IMR-90 (cell line): ENCODE data around the gene OTP. TPM values are rescaled to one million over a fixed set of nuclear protein-coding genes. Genes with fewer than 3 reads are reported as not detected.

Experiments
- ATAC-seq: fragments of 200-7000 bp; cut with Tn5 transposase; 2 replicates; pipeline ENCODE4 v1.9.1; 2020; ENCODE audit warnings: low read depth, mild to moderate bottlenecking, moderate library complexity
- BruUV-seq: library from RNA; stranded (reverse); fragments of 400-500 nt; replicated peaks from 2 replicates; lab custom pipeline; 2021; lab: Mats Ljungman, UMichigan
- CTCF ChIA-PET: fragments of 300-600 bp; formaldehyde crosslinking; extraction: SDS; loops from one replicate; lab custom pipeline; 2021; ENCODE audit warnings: antibody characterized with exemption; lab: Yijun Ruan, JAX
- POLR2A ChIA-PET: fragments of 300-600 bp; sonication (Branson Sonifier 250); formaldehyde crosslinking; loops from one replicate; lab custom pipeline; 2022; ENCODE audit warnings: antibody characterized with exemption; ENCODE audit not compliant: unreplicated experiment; lab: Charles Lee
- DNase-seq: peaks from one replicate; pipeline ENCODE4 v3.0.0; 2013
- H2AFZ ChIP-seq: replicated peaks from 2 replicates; pipeline ENCODE3; 2013; ENCODE audit warnings: low read length, mild to moderate bottlenecking; ENCODE audit not compliant: poor library complexity
- H2AK5ac ChIP-seq: 2 replicates; pipeline ENCODE4 v1.6.1; 2013; ENCODE audit warnings: low read depth, low read length, inconsistent platforms
- H2AK9ac ChIP-seq: replicated peaks from 2 replicates; pipeline ENCODE3; 2013; ENCODE audit warnings: mild to moderate bottlenecking, low read depth, low read length, moderate library complexity; ENCODE audit not compliant: poor library complexity
- H2BK120ac ChIP-seq: 2 replicates; pipeline ENCODE4 v1.6.1; 2013; ENCODE audit warnings: low read depth, low read length, inconsistent platforms
- H2BK15ac ChIP-seq: 3 replicates; pipeline ENCODE4 v1.6.1; 2013; ENCODE audit warnings: low read depth, low read length, inconsistent platforms
- H2BK20ac ChIP-seq: 2 replicates; pipeline ENCODE4 v1.6.1; 2013; ENCODE audit warnings: low read depth, mild to moderate bottlenecking, inconsistent platforms, low read length, moderate library complexity
- H2BK5ac ChIP-seq: 2 replicates; pipeline ENCODE4 v1.6.1; 2013; ENCODE audit warnings: mild to moderate bottlenecking, low read depth, low read length, inconsistent platforms; ENCODE audit not compliant: poor library complexity, severe bottlenecking
- H3K14ac ChIP-seq: replicated peaks from 2 replicates; pipeline ENCODE4 v1.6.1; 2013; ENCODE audit warnings: low read depth, low read length, inconsistent platforms
- H3K18ac ChIP-seq: 2 replicates; pipeline ENCODE4 v1.6.1; 2013; ENCODE audit warnings: low read depth, low read length, control low read depth
- H3K23ac ChIP-seq: 2 replicates; pipeline ENCODE4 v1.6.1; 2013; ENCODE audit warnings: low read depth, low read length, inconsistent platforms
- H3K27ac ChIP-seq: 2 replicates; pipeline ENCODE4 v1.5.1; 2013; ENCODE audit warnings: mild to moderate bottlenecking, control low read depth, low read length; ENCODE audit not compliant: insufficient read depth
- H3K27me3 ChIP-seq: 2 replicates; pipeline ENCODE4 v1.6.1; 2013; ENCODE audit warnings: low read length; ENCODE audit not compliant: control insufficient read depth, insufficient read depth
- H3K36me3 ChIP-seq: 2 replicates; pipeline ENCODE4 v1.6.1; 2013; ENCODE audit warnings: low read length, mixed read lengths; ENCODE audit not compliant: control insufficient read depth, insufficient read depth
- H3K4ac ChIP-seq: 2 replicates; pipeline ENCODE4 v1.6.1; 2013; ENCODE audit warnings: low read depth, low read length, inconsistent platforms
- H3K4me1 ChIP-seq: 2 replicates; pipeline ENCODE4 v1.6.1; 2013; ENCODE audit warnings: low read length, mixed read lengths; ENCODE audit not compliant: control insufficient read depth, insufficient read depth
- H3K4me2 ChIP-seq: 2 replicates; pipeline ENCODE4 v1.6.1; 2013; ENCODE audit warnings: low read depth, mild to moderate bottlenecking, control low read depth, low read length, moderate library complexity
- H3K4me3 ChIP-seq: 2 replicates; pipeline ENCODE4 v1.5.1; 2013; ENCODE audit warnings: low read depth, mild to moderate bottlenecking, control low read depth, low read length, moderate library complexity; ENCODE audit not compliant: insufficient read depth
- H3K56ac ChIP-seq: 2 replicates; pipeline ENCODE4 v1.6.1; 2013; ENCODE audit warnings: low read length, inconsistent platforms; ENCODE audit not compliant: insufficient read depth; ENCODE audit errors: extremely low read depth
- H3K79me1 ChIP-seq, 2 experiments: 2 replicates each; pipeline ENCODE4 v1.6.1; 2013; ENCODE audit warnings: low read length in 2 of 2, inconsistent platforms in 1 of 2, low read depth in 1 of 2
- H3K9ac ChIP-seq: 2 replicates; pipeline ENCODE4 v1.6.1; 2013; ENCODE audit warnings: low read depth, low read length, control low read depth
- H3K9me1 ChIP-seq: 2 replicates; pipeline ENCODE4 v1.6.1; 2013; ENCODE audit warnings: low read length, inconsistent platforms; ENCODE audit not compliant: insufficient read depth
- H3K9me3 ChIP-seq: 2 replicates; pipeline ENCODE4 v1.6.1; 2013; ENCODE audit warnings: low read length; ENCODE audit not compliant: control insufficient read depth, insufficient read depth
- H4K20me1 ChIP-seq: 2 replicates; pipeline ENCODE4 v1.6.1; 2013; ENCODE audit warnings: low read length, inconsistent platforms; ENCODE audit not compliant: insufficient read depth
- H4K5ac ChIP-seq: 2 replicates; pipeline ENCODE4 v1.6.1; 2013; ENCODE audit warnings: mild to moderate bottlenecking, low read depth, low read length, control low read depth
- H4K8ac ChIP-seq, 2 experiments: 2 replicates each; pipeline ENCODE4 v1.6.1; 2013; ENCODE audit warnings: low read depth in 2 of 2, low read length in 2 of 2, control low read depth in 1 of 2, inconsistent platforms in 1 of 2
- H4K91ac ChIP-seq: 2 replicates; pipeline ENCODE4 v1.6.1; 2013; ENCODE audit warnings: low read depth, low read length, inconsistent platforms; ENCODE audit not compliant: insufficient read depth
- MAFK ChIP-seq: IDR thresholded peaks from 2 replicates; pipeline ENCODE4 v1.6.1; 2012; ENCODE audit warnings: low read depth, low read length, improper control_type of control experiment
- WGBS, 2 experiments: methylation state at CpG; one replicate each; pipeline versions ENCODE4 v1.1.5 to v1.1.7; 2013; ENCODE audit warnings: missing lambda C conversion rate in 2 of 2; ENCODE audit not compliant: insufficient read length in 1 of 2; ENCODE audit errors: extremely low coverage in 2 of 2; 5-methylcytosine and 5-hydroxymethylcytosine counted together
- dilution Hi-C: fragments of 300-500 bp; cut with HindIII; formaldehyde crosslinking; loops from one replicate; pipeline ENCODE4 v1.14.3; 2018; ENCODE audit warnings: low sequenced_read_pairs; ENCODE audit not compliant: unreplicated experiment
- in situ Hi-C: fragments of 300-500 bp; cut with MboI; formaldehyde crosslinking; loops from 3 replicates; pipeline ENCODE4 v1.14.3; 2019; ENCODE audit warnings: low sequenced_read_pairs, inconsistent platforms, mixed read lengths
- intact Hi-C: fragments of 100-400 bp; cut with micrococcal nuclease; formaldehyde crosslinking; loops from 2 replicates; pipeline ENCODE4 v1.10.0; 2022
- polyA plus RNA-seq, 3 experiments: library from polyadenylated mRNA; depleted of rRNA; stranded (reverse); fragments of >200 nt; gene quantifications; 2 replicates each; pipeline ENCODE4 v1.2.3, GENCODE V29; 2012; ENCODE audit warnings: low replicate concordance in 1 of 3
- total RNA-seq: library from RNA; depleted of rRNA; stranded (reverse); fragments of >200 nt; gene quantifications from 2 replicates; pipeline ENCODE4 v1.2.3, GENCODE V29; 2012

The OTP gene
- total and polyA plus RNA-seq, 2 of the 4 experiments (the other 2 are of a cell fraction) = not detected

- no peak overlapping the region for H3K18ac ChIP-seq
- no peak overlapping the region for H2BK15ac ChIP-seq
- BruUV-seq = no TSS peak
- H4K91ac ChIP-seq = no peak overlapping the region
- no peak overlapping the region for H2AK5ac ChIP-seq
- ChIA-PET POLR2A (no interaction called here), CTCF (no interaction called here)
- H3K14ac ChIP-seq = no peak overlapping the region
- H4K5ac ChIP-seq = no peak overlapping the region
- DNase-seq = no peak
- no peaks in the 10 kb centered on the region for H3K36me3 ChIP-seq
- H4K20me1 ChIP-seq = no peaks in the 10 kb centered on the region
- H3K27me3 ChIP-seq = peaks cover 48% of the 10 kb centered on the region
- H3K9me1 ChIP-seq = no peaks in the 10 kb centered on the region
- H3K27ac ChIP-seq = no peak overlapping the region
- no peak overlapping the region for H2AFZ ChIP-seq
- peaks cover 4% of the 10 kb centered on the region; the same call in 1 of the 2 replicates for H3K9me3 ChIP-seq
- WGBS, 2 experiments = no CpG with 5 or more reads among the region's 2 CpGs
- H3K4me3 ChIP-seq = no peak overlapping the region
- no peak overlapping the region for H3K56ac ChIP-seq
- H2BK20ac ChIP-seq = no peak overlapping the region
- in situ Hi-C loops = no loop called here
- no peaks in the 10 kb centered on the region for H3K4me1 ChIP-seq
- ATAC-seq = no peak
- no peak overlapping the region for H3K4ac ChIP-seq
- no peak overlapping the region for H3K4me2 ChIP-seq
- no peak for TF ChIP-seq MAFK
- no peak overlapping the region for H2AK9ac ChIP-seq
- H3K79me1 ChIP-seq = no peaks in the 10 kb centered on the region
- intact Hi-C loops = no loop called here
- no peak overlapping the region for H3K23ac ChIP-seq
- no peak overlapping the region for H2BK5ac ChIP-seq
- H3K9ac ChIP-seq = no peak overlapping the region
- dilution Hi-C loops = no loop called here
- H2BK120ac ChIP-seq = no peak overlapping the region
- no peak overlapping the region for H4K8ac ChIP-seq
Measured at GRCh38 chr5:77623203-77623740, 15.2 kb downstream of the OTP start.
